HG02588 (cell line): ENCODE results near the gene MAPK7.
"Not testable (repeated sequence)": the region's sequence is repeated elsewhere in the genome, so short reads cannot be mapped to it uniquely, and the experiment has no call there.

Source experiments
- ATAC-seq: cut with Tn5 transposase; IDR thresholded peaks from one replicate; pipeline ENCODE4 v1.9.1; 2021; ENCODE audit warnings: mild to moderate bottlenecking, moderate library complexity; ENCODE audit not compliant: unreplicated experiment

Gene MAPK7

GRCh38 chr17:19342611-19343255 is 35.6 kb upstream of the MAPK7 start:
- no peak for ATAC-seq

- ATAC-seq = no peak
Observed at GRCh38 chr17:19343256-19343630, 35.1 kb upstream of the MAPK7 start.

GRCh38 chr17:19343671-19344151 is 34.6 kb upstream of the MAPK7 start:
- no peak for ATAC-seq

- ATAC-seq = no peak
Observed at GRCh38 chr17:19344311-19345066, 33.8 kb upstream of the MAPK7 start.

GRCh38 chr17:19345067-19345460 is 33.2 kb upstream of the MAPK7 start:
- ATAC-seq = no peak

- ATAC-seq = no peak
Observed at GRCh38 chr17:19345486-19346350, 32.6 kb upstream of the MAPK7 start.

- no peak for ATAC-seq
Observed at GRCh38 chr17:19346351-19347255, 31.7 kb upstream of the MAPK7 start.

GRCh38 chr17:19347323-19348080 is 30.8 kb upstream of the MAPK7 start:
- no peak for ATAC-seq

- ATAC-seq = no peak
Observed at GRCh38 chr17:19348081-19348650, 30.1 kb upstream of the MAPK7 start.

- ATAC-seq = no peak
Observed at GRCh38 chr17:19348806-19349205, 29.5 kb upstream of the MAPK7 start.

GRCh38 chr17:19353401-19353800 is 24.9 kb upstream of the MAPK7 start:
- not testable (repeated sequence) for ATAC-seq

- no peak for ATAC-seq
Observed at GRCh38 chr17:19354748-19355147, 23.6 kb upstream of the MAPK7 start.

GRCh38 chr17:19357351-19357750 is 20.9 kb upstream of the MAPK7 start:
- ATAC-seq = no peak

GRCh38 chr17:19357761-19358160 is 20.5 kb upstream of the MAPK7 start:
- ATAC-seq = no peak

GRCh38 chr17:19359151-19359550 is 19.1 kb upstream of the MAPK7 start:
- no peak for ATAC-seq

- no peak for ATAC-seq
Observed at GRCh38 chr17:19359856-19360255, 18.4 kb upstream of the MAPK7 start.

GRCh38 chr17:19360772-19361171 is 17.5 kb upstream of the MAPK7 start:
- ATAC-seq = no peak

GRCh38 chr17:19361326-19361725 is 17.0 kb upstream of the MAPK7 start:
- no peak for ATAC-seq

GRCh38 chr17:19361944-19362276 is 16.4 kb upstream of the MAPK7 start:
- ATAC-seq = no peak
